PC-3 (cell line): ENCODE results near the gene PCNT.

Source experiments
- CTCF ChIP-seq: fragments of 300-600 bp; sonication (generic); conservative IDR thresholded peaks from 2 replicates; pipeline ENCODE4 v1.5.1; 2017; ENCODE audit warnings: antibody characterized with exemption, low read depth, mild to moderate bottlenecking, low read length
- EZH2 ChIP-seq: fragments of 300-600 bp; sonication (generic); IDR thresholded peaks from one replicate; pipeline ENCODE4 v1.6.1; 2017; ENCODE audit warnings: antibody characterized with exemption, mild to moderate bottlenecking, low read length; ENCODE audit not compliant: unreplicated experiment
- EZH2phosphoT487 ChIP-seq: fragments of 300-600 bp; sonication (generic); IDR thresholded peaks from 2 replicates; pipeline ENCODE4 v1.6.1; 2018; ENCODE audit warnings: mild to moderate bottlenecking, antibody characterized with exemption, low read length, borderline replicate concordance

GRCh38 chr21:46384556-46384955 is 60.6 kb downstream of the PCNT start:
- TF ChIP-seq CTCF, result no peak
- TF ChIP-seq EZH2phosphoT487, result no peak
- TF ChIP-seq EZH2, result no peak
